ENCODE measurements around the gene KAT6B. TPM values are rescaled to one million over a fixed set of nuclear protein-coding genes. Genes with fewer than 3 reads are reported as not detected.

The KAT6B gene
- total RNA-seq, 2 experiments from 2014 or later, result 23.1 to 26.9 TPM

GRCh38 chr10:74901867-74902450, 75.6 kb downstream of the KAT6B start:
- no peak for DNase-seq
- H3K9me3 Mint-ChIP-seq, result peaks cover 5% of the 10 kb centered on the region
- H3K36me3 Mint-ChIP-seq (ENCODE audit: low read depth), result peaks cover 7% of the 10 kb centered on the region
- H3K4me1 Mint-ChIP-seq, result peaks cover 40% of the 10 kb centered on the region
- no peaks in the 10 kb centered on the region for H3K27me3 Mint-ChIP-seq
- H3K4me3 Mint-ChIP-seq, result no peak overlapping the region
- ChIA-PET CTCF (interaction anchor here (0.9 to 1.0 kb wide), 2 partner anchors 9 to 20 kb away, joined by 3 read pairs; no protein-coding TSS in a partner anchor), POLR2A (no interaction called here)
- H3K27ac Mint-ChIP-seq, result no peak overlapping the region

- no peaks in the 10 kb centered on the region for H3K27me3 Mint-ChIP-seq
- no peak overlapping the region for H3K4me3 Mint-ChIP-seq
- no peak overlapping the region for H3K27ac Mint-ChIP-seq
- peaks cover 5% of the 10 kb centered on the region for H3K9me3 Mint-ChIP-seq
- no peak for DNase-seq
- CTCF ChIA-PET, result interaction anchor here (0.6 to 1.8 kb wide), 8 partner anchors 10 to 237 kb away, joined by 3 to 5 read pairs (median 4); no protein-coding TSS in a partner anchor
- peaks cover 25% of the 10 kb centered on the region for H3K4me1 Mint-ChIP-seq
- POLR2A ChIA-PET, result no interaction called here
- peaks cover 7% of the 10 kb centered on the region for H3K36me3 Mint-ChIP-seq (ENCODE audit: low read depth)
These were observed 77.1 kb downstream of the KAT6B start for GRCh38 chr10:74903491-74903890.

GRCh38 chr10:74906611-74907198, 80.3 kb downstream of the KAT6B start:
- no peak overlapping the region for H3K4me3 Mint-ChIP-seq
- H3K9me3 Mint-ChIP-seq, result no peaks in the 10 kb centered on the region
- DNase-seq, result no peak
- H3K4me1 Mint-ChIP-seq, result peaks cover 8% of the 10 kb centered on the region
- no peaks in the 10 kb centered on the region for H3K27me3 Mint-ChIP-seq
- H3K36me3 Mint-ChIP-seq (ENCODE audit: low read depth), result no peaks in the 10 kb centered on the region
- ChIA-PET CTCF (no interaction called here), POLR2A (no interaction called here)
- no peak overlapping the region for H3K27ac Mint-ChIP-seq

GRCh38 chr10:74909670-74910069, 83.3 kb downstream of the KAT6B start:
- DNase-seq, result no peak
- Mint-ChIP-seq H3K4me1 (peaks cover 15% of the 10 kb centered on the region), H3K27me3 (no peaks in the 10 kb centered on the region), H3K9me3 (no peaks in the 10 kb centered on the region), H3K27ac (no peak overlapping the region), H3K36me3 (ENCODE audit: low read depth) (no peaks in the 10 kb centered on the region), H3K4me3 (no peak overlapping the region)
- CTCF ChIA-PET, result interaction anchor here (0.7 to 2.1 kb wide), 4 partner anchors 28 to 327 kb away, joined by 3 to 5 read pairs (median 4); no protein-coding TSS in a partner anchor
- POLR2A ChIA-PET, result no interaction called here

- Mint-ChIP-seq H3K27ac (no peak overlapping the region), H3K36me3 (ENCODE audit: low read depth) (no peaks in the 10 kb centered on the region), H3K4me1 (peaks cover 18% of the 10 kb centered on the region), H3K27me3 (no peaks in the 10 kb centered on the region), H3K9me3 (no peaks in the 10 kb centered on the region), H3K4me3 (no peak overlapping the region)
- ChIA-PET CTCF (interaction anchor here (0.7 to 2.1 kb wide), 4 partner anchors 27 to 326 kb away, joined by 3 to 5 read pairs (median 4); no protein-coding TSS in a partner anchor), POLR2A (interaction anchor here (0.7 kb wide), 1 partner anchor 17 kb away, joined by 3 read pairs; no protein-coding TSS in a partner anchor)
- DNase-seq, result no peak
These were observed 84.0 kb downstream of the KAT6B start for GRCh38 chr10:74910241-74910975.

GRCh38 chr10:74910976-74911350, 84.6 kb downstream of the KAT6B start:
- Mint-ChIP-seq H3K4me3 (no peak overlapping the region), H3K4me1 (peaks cover 20% of the 10 kb centered on the region), H3K9me3 (peaks cover 3% of the 10 kb centered on the region), H3K36me3 (ENCODE audit: low read depth) (no peaks in the 10 kb centered on the region), H3K27ac (no peak overlapping the region), H3K27me3 (no peaks in the 10 kb centered on the region)
- DNase-seq, result no peak
- ChIA-PET POLR2A (interaction anchor here (0.7 kb wide), 1 partner anchor 17 kb away, joined by 3 read pairs; no protein-coding TSS in a partner anchor), CTCF (interaction anchor here (0.9 kb wide), 1 partner anchor 10 kb away, joined by 3 read pairs; no protein-coding TSS in a partner anchor)

GRCh38 chr10:74912182-74912581, 85.8 kb downstream of the KAT6B start:
- no peak overlapping the region for H3K27ac Mint-ChIP-seq
- H3K27me3 Mint-ChIP-seq, result no peaks in the 10 kb centered on the region
- DNase-seq, result no peak
- peaks cover 24% of the 10 kb centered on the region for H3K4me1 Mint-ChIP-seq
- ChIA-PET POLR2A (no interaction called here), CTCF (interaction anchor here (1.1 to 1.9 kb wide), 2 partner anchors 9 to 19 kb away, joined by 4 to 7 read pairs; no protein-coding TSS in a partner anchor)
- H3K36me3 Mint-ChIP-seq (ENCODE audit: low read depth), result no peaks in the 10 kb centered on the region
- H3K9me3 Mint-ChIP-seq, result peaks cover 3% of the 10 kb centered on the region
- no peak overlapping the region for H3K4me3 Mint-ChIP-seq

- Mint-ChIP-seq H3K36me3 (ENCODE audit: low read depth) (peaks cover 4% of the 10 kb centered on the region), H3K4me3 (no peak overlapping the region), H3K4me1 (peaks cover 25% of the 10 kb centered on the region), H3K27me3 (no peaks in the 10 kb centered on the region), H3K9me3 (peaks cover 6% of the 10 kb centered on the region), H3K27ac (peak overlapping the region; percentile 13)
- DNase-seq, result no peak
- POLR2A ChIA-PET, result no interaction called here
- CTCF ChIA-PET, result interaction anchor here (0.9 to 1.9 kb wide), 3 partner anchors 9 to 20 kb away, joined by 4 to 7 read pairs (median 5); no protein-coding TSS in a partner anchor
These were observed 86.3 kb downstream of the KAT6B start for GRCh38 chr10:74912682-74913081.

GRCh38 chr10:74913377-74913979, 87.1 kb downstream of the KAT6B start:
- Mint-ChIP-seq H3K4me3 (peak overlapping the region; percentile 40), H3K9me3 (peaks cover 6% of the 10 kb centered on the region), H3K27me3 (no peaks in the 10 kb centered on the region), H3K4me1 (peaks cover 25% of the 10 kb centered on the region), H3K36me3 (ENCODE audit: low read depth) (peaks cover 4% of the 10 kb centered on the region), H3K27ac (peak overlapping the region; percentile 15)
- peak; percentile 15 for DNase-seq
- ChIA-PET CTCF (interaction anchor here (0.7 to 1.9 kb wide), 6 partner anchors 8 to 111 kb away, joined by 3 to 7 read pairs (median 4); no protein-coding TSS in a partner anchor), POLR2A (interaction anchor here (0.6 to 1.0 kb wide), 2 partner anchors 13 to 87 kb away, joined by 3 read pairs; no protein-coding TSS in a partner anchor)

GRCh38 chr10:74916283-74916682, 89.9 kb downstream of the KAT6B start:
- Mint-ChIP-seq H3K4me1 (peaks cover 28% of the 10 kb centered on the region), H3K4me3 (no peak overlapping the region), H3K27me3 (no peaks in the 10 kb centered on the region), H3K36me3 (ENCODE audit: low read depth) (peaks cover 18% of the 10 kb centered on the region), H3K27ac (no peak overlapping the region), H3K9me3 (peaks cover 15% of the 10 kb centered on the region)
- POLR2A ChIA-PET, result no interaction called here
- CTCF ChIA-PET, result interaction anchor here (0.6 kb wide), 1 partner anchor 130 kb away, joined by 3 read pairs; no protein-coding TSS in a partner anchor
- no peak for DNase-seq

GRCh38 chr10:74917481-74918077, 91.2 kb downstream of the KAT6B start:
- Mint-ChIP-seq H3K36me3 (ENCODE audit: low read depth) (peaks cover 23% of the 10 kb centered on the region), H3K9me3 (peaks cover 15% of the 10 kb centered on the region), H3K27me3 (no peaks in the 10 kb centered on the region), H3K4me1 (peaks cover 28% of the 10 kb centered on the region), H3K4me3 (no peak overlapping the region), H3K27ac (no peak overlapping the region)
- POLR2A ChIA-PET, result no interaction called here
- CTCF ChIA-PET, result no interaction called here
- DNase-seq, result no peak

GRCh38 chr10:74919671-74920070, 93.3 kb downstream of the KAT6B start:
- POLR2A ChIA-PET, result no interaction called here
- no peak for DNase-seq
- no peak overlapping the region for H3K27ac Mint-ChIP-seq
- H3K4me3 Mint-ChIP-seq, result no peak overlapping the region
- H3K4me1 Mint-ChIP-seq, result peaks cover 24% of the 10 kb centered on the region
- peaks cover 23% of the 10 kb centered on the region for H3K36me3 Mint-ChIP-seq (ENCODE audit: low read depth)
- H3K27me3 Mint-ChIP-seq, result no peaks in the 10 kb centered on the region
- CTCF ChIA-PET, result interaction anchor here (0.7 to 1.2 kb wide), 3 partner anchors 13 to 73 kb away, joined by 3 to 4 read pairs (median 3); no protein-coding TSS in a partner anchor
- peaks cover 15% of the 10 kb centered on the region for H3K9me3 Mint-ChIP-seq

All from activated CD4-positive, alpha-beta T cell treated with anti-CD3 and anti-CD28 coated beads, Interleukin-2, amount 10 ng/mL, durations not matched to agents 7 days and 5 days (primary cell).